ENCODE measurements around the gene TRIM65.

GRCh38 chr17:75922963-75923874, 26.5 kb upstream of the TRIM65 start:
- no peak for TF ChIP-seq CTCF (IDR thresholded peaks at IDR 0.05)
- no peak for TF ChIP-seq POLR2AphosphoS5 (IDR thresholded peaks at IDR 0.05)
- no peak for TF ChIP-seq POLR2A (IDR thresholded peaks at IDR 0.05)
